PC-9 (cell line): Measurements from ENCODE around the gene BDH1. TPM values are rescaled to one million over a fixed set of nuclear protein-coding genes. Genes with fewer than 3 reads are reported as not detected.
"Not testable (repeated sequence)": the region's sequence is repeated elsewhere in the genome, so short reads cannot be mapped to it uniquely, and the experiment has no call there.

Experiments used
- BruUV-seq: library from RNA; stranded (reverse); fragments of 400-500 nt; replicated peaks from 2 replicates; lab custom pipeline; 2021; lab: Mats Ljungman, UMichigan
- CTCF ChIA-PET: fragments of 300-600 bp; sonication (Branson Sonifier 250); formaldehyde crosslinking; loops from one replicate; lab custom pipeline; 2022; ENCODE audit warnings: antibody characterized with exemption; lab: Charles Lee
- POLR2A ChIA-PET: fragments of 300-600 bp; sonication (Branson Sonifier 250); formaldehyde crosslinking; loops from one replicate; lab custom pipeline; 2022; ENCODE audit warnings: antibody characterized with exemption; ENCODE audit not compliant: unreplicated experiment; lab: Charles Lee
- DNase-seq, 2 experiments: peaks; one replicate each; pipeline versions ENCODE4 v3.0.0 to v3.0.0-alpha.2; 2015 to 2022; ENCODE audit warnings: mixed read lengths in 1 of 2
- H2AFZ ChIP-seq: fragments of 200-600 bp; sonication (generic); 2 replicates; pipeline ENCODE4 v1.8.1; 2017; ENCODE audit warnings: antibody characterized with exemption
- H3F3A ChIP-seq: fragments of 200-600 bp; sonication (generic); 2 replicates; pipeline ENCODE4 v1.8.1; 2017; ENCODE audit warnings: antibody characterized with exemption, mild to moderate bottlenecking, low read depth; ENCODE audit not compliant: insufficient read depth
- H3K27ac ChIP-seq: fragments of 200-600 bp; sonication (generic); 2 replicates; pipeline ENCODE4 v1.6.1; 2016; ENCODE audit warnings: mixed run types
- H3K27me3 ChIP-seq: fragments of 200-600 bp; sonication (generic); 2 replicates; pipeline ENCODE4 v1.6.1; 2016; ENCODE audit warnings: low read depth, mixed run types; ENCODE audit not compliant: insufficient read depth
- H3K36me3 ChIP-seq: fragments of 200-600 bp; sonication (generic); 2 replicates; pipeline ENCODE4 v1.6.1; 2016; ENCODE audit warnings: low read depth, mixed run types
- H3K4me1 ChIP-seq: fragments of 200-600 bp; sonication (generic); replicated peaks from 2 replicates; pipeline ENCODE4 v1.6.1; 2016; ENCODE audit warnings: mixed run types; ENCODE audit not compliant: insufficient read depth
- H3K4me2 ChIP-seq: fragments of 200-600 bp; sonication (generic); 2 replicates; pipeline ENCODE4 v1.6.1; 2017; ENCODE audit warnings: mixed run types
- H3K4me3 ChIP-seq: fragments of 200-600 bp; sonication (generic); 2 replicates; pipeline ENCODE4 v1.6.1; 2016; ENCODE audit warnings: mixed run types
- H3K79me2 ChIP-seq: fragments of 200-600 bp; sonication (generic); 2 replicates; pipeline ENCODE4 v1.6.1; 2017; ENCODE audit warnings: low read depth, mixed run types
- H3K9me2 ChIP-seq: fragments of 200-600 bp; sonication (generic); 2 replicates; pipeline ENCODE4 v1.8.1; 2017; ENCODE audit warnings: mild to moderate bottlenecking; ENCODE audit not compliant: insufficient read depth
- H3K9me3 ChIP-seq: fragments of 200-600 bp; sonication (generic); 2 replicates; pipeline ENCODE4 v1.8.1; 2016; ENCODE audit warnings: low read depth; ENCODE audit not compliant: insufficient read depth
- H4K20me1 ChIP-seq: fragments of 200-600 bp; sonication (generic); 2 replicates; pipeline ENCODE4 v1.8.1; 2017; ENCODE audit not compliant: insufficient read depth
- EZH2 ChIP-seq: fragments of 200-600 bp; sonication (generic); IDR thresholded peaks from 2 replicates; pipeline ENCODE4 v1.8.0; 2017; ENCODE audit warnings: antibody characterized with exemption, low read depth
- intact Hi-C: fragments of 100-400 bp; cut with micrococcal nuclease; formaldehyde crosslinking; loops from one replicate; pipeline ENCODE4 v1.10.0; 2022; ENCODE audit not compliant: unreplicated experiment
- total RNA-seq: library from RNA; stranded (reverse); gene quantifications from 2 replicates; pipeline ENCODE4 v1.2.3, GENCODE V29; 2021
- TF ChIP-seq, protein P1 (sequence below): fragments of 200-600 bp; sonication (generic); conservative IDR thresholded peaks from 2 replicates; pipeline ENCODE4 v1.6.1; 2017; ENCODE audit warnings: mixed run types, antibody characterized with exemption, mild to moderate bottlenecking, moderate library complexity

BDH1 gene
- total RNA-seq, 1 experiment from 2014 or later: 55.1 TPM

DNA sequence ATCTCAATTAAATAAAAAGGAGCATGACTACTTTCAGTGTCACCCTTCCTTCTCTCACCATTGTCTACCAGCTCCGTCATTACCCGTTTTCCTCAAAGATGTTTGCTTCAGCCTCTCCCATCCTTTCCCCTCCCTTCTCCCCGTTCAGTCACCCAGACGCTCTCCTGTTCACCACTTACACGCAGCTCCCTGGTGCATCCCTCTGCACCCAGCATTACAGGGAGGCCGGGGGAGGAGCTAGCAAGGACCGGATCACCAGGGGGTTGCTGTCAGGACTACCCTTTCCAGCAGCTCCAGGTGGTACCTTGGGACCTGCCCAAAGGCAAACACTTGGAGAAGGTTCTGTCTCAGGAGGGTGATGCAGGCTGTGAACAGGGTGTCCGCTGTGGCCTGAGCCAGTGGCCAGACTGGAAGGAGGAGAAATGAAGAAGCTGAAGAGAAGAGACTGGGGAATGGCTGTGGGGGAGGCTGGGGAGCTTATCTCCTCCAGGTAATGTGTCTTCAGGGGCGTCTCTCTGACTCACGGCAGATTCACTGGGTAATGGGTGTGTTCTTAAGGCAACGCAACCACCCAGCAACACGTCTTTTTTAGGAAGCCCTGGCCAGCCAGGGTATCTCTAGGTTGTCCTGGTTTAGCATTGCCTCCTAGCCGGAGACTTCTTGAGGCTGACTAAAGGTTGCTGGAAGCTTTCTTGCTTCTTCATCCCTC lies 21.8 kb upstream of the BDH1 start:
- Histone ChIP-seq H3K9me2 (no peaks in the 10 kb centered on the region), H3K79me2 (no peaks in the 10 kb centered on the region), H3K27me3 (no peaks in the 10 kb centered on the region), H4K20me1 (no peaks in the 10 kb centered on the region), H3K4me3 (no peak overlapping the region), H3F3A (no peaks in the 10 kb centered on the region), H3K9me3 (no peaks in the 10 kb centered on the region), H3K27ac (no peak overlapping the region), H2AFZ (no peak overlapping the region; the same call in 1 of the 2 replicates), H3K4me1 (no peaks in the 10 kb centered on the region), H3K4me2 (no peak overlapping the region), H3K36me3 (no peaks in the 10 kb centered on the region)
- TF ChIP-seq, protein P1, sequence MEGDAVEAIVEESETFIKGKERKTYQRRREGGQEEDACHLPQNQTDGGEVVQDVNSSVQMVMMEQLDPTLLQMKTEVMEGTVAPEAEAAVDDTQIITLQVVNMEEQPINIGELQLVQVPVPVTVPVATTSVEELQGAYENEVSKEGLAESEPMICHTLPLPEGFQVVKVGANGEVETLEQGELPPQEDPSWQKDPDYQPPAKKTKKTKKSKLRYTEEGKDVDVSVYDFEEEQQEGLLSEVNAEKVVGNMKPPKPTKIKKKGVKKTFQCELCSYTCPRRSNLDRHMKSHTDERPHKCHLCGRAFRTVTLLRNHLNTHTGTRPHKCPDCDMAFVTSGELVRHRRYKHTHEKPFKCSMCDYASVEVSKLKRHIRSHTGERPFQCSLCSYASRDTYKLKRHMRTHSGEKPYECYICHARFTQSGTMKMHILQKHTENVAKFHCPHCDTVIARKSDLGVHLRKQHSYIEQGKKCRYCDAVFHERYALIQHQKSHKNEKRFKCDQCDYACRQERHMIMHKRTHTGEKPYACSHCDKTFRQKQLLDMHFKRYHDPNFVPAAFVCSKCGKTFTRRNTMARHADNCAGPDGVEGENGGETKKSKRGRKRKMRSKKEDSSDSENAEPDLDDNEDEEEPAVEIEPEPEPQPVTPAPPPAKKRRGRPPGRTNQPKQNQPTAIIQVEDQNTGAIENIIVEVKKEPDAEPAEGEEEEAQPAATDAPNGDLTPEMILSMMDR: no peak
- no peak for TF ChIP-seq EZH2
- DNase-seq: no peak
- POLR2A ChIA-PET: no interaction called here
- CTCF ChIA-PET: no interaction called here
- no TSS peak for BruUV-seq
- intact Hi-C loops: no loop called here

DNA sequence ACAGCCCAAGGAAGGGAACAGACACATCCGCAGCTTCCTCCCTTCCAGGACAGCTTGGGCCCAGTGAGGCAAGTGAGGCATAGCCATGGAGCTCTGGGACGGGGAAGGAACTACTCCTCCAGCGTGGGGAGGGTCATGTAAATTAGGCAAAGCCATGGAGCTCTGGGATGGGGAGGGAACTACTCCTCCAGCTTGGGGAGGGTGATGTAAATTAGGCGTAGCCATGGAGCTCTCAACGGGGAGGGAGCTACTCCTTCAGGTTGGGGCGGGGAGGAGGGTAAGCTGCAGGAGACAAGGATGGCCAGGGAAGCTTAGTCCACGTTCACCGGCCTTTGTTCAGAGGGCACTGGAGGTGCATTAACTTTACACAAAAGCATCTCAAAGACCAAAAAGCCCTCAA lies 21.1 kb upstream of the BDH1 start:
- Histone ChIP-seq H3K79me2 (no peaks in the 10 kb centered on the region), H2AFZ (no peak overlapping the region), H3K4me2 (no peak overlapping the region), H3F3A (no peaks in the 10 kb centered on the region), H3K36me3 (no peaks in the 10 kb centered on the region), H3K9me2 (no peaks in the 10 kb centered on the region), H3K27ac (no peak overlapping the region), H3K4me3 (no peak overlapping the region), H4K20me1 (no peaks in the 10 kb centered on the region), H3K9me3 (no peaks in the 10 kb centered on the region), H3K4me1 (no peaks in the 10 kb centered on the region), H3K27me3 (no peaks in the 10 kb centered on the region)
- TF ChIP-seq, protein P1: no peak
- TF ChIP-seq EZH2: no peak
- intact Hi-C loops: no loop called here
- peak in 1 of 2 experiments; percentile 36 for DNase-seq
- ChIA-PET POLR2A (interaction anchor here (0.5 to 0.7 kb wide), 3 partner anchors 20 to 434 kb away, joined by 3 to 5 read pairs (median 3); no protein-coding TSS in a partner anchor), CTCF (no interaction called here)
- BruUV-seq: no TSS peak

DNA sequence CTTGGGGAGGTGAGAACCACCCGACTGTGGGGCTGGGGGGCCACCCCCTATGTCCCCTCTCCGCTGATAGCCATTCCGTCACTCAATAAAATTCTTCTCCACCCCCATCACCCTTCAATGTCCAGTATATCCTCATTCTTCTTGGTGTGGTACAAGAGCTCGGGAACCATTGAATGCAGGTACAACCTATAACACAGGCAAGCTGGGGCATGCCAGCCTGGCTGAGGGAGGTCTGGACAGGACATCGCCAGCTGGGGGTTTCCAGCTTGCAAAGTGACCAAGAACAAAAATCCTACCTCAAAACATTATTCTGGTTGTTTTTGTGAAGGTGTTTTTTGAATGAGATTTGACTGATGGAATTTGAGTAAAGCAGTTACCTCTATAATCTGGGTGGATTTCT lies 19.6 kb upstream of the BDH1 start:
- Histone ChIP-seq H3K4me1 (no peaks in the 10 kb centered on the region), H3K27me3 (no peaks in the 10 kb centered on the region), H3K4me2 (no peak overlapping the region), H3K9me2 (no peaks in the 10 kb centered on the region), H3K36me3 (no peaks in the 10 kb centered on the region), H3K4me3 (no peak overlapping the region), H3K79me2 (no peaks in the 10 kb centered on the region), H3K27ac (no peak overlapping the region), H4K20me1 (no peaks in the 10 kb centered on the region), H3K9me3 (0 out of 2 replicates have a peak, but pooled peaks cover 7% of the 10 kb centered on the region), H3F3A (no peaks in the 10 kb centered on the region), H2AFZ (no peak overlapping the region)
- CTCF ChIA-PET: no interaction called here
- no peak for DNase-seq
- POLR2A ChIA-PET: no interaction called here
- BruUV-seq: no TSS peak
- TF ChIP-seq EZH2: no peak
- TF ChIP-seq, protein P1: no peak
- intact Hi-C loops: no loop called here

- H4K20me1 ChIP-seq, intact Hi-C loops, H3K4me2 ChIP-seq, DNase-seq, H3K79me2 ChIP-seq, H3K4me3 ChIP-seq, H3K4me1 ChIP-seq, H2AFZ ChIP-seq, H3K27me3 ChIP-seq, H3K9me2 ChIP-seq, POLR2A ChIA-PET, BruUV-seq, H3K27ac ChIP-seq, H3K36me3 ChIP-seq, H3F3A ChIP-seq, H3K9me3 ChIP-seq: not testable (repeated sequence)
- CTCF ChIA-PET: interaction anchor here (0.6 kb wide), 2 partner anchors 33 to 35 kb away, joined by 3 to 5 read pairs; no protein-coding TSS in a partner anchor
Measured at GRCh38 chr3:197574396-197574991, 18.7 kb upstream of the BDH1 start.
